CD4-positive, alpha-beta T cell (primary cell): ENCODE data around the gene PTPRN2. TPM values are rescaled to one million over a fixed set of nuclear protein-coding genes. Genes with fewer than 3 reads are reported as not detected.

Experiments
- ATAC-seq: fragments of 200-7000 bp; cut with Tn5 transposase; one replicate; pipeline ENCODE4 v1.10.0; 2022; ENCODE audit warnings: mild to moderate bottlenecking; ENCODE audit not compliant: poor library complexity
- CTCF ChIA-PET: fragments of 350-600 bp; sonication (Branson Sonifier 250); formaldehyde crosslinking; loops from one replicate; lab custom pipeline; 2021; ENCODE audit warnings: antibody characterized with exemption, inconsistent platforms; lab: Charles Lee
- POLR2A ChIA-PET: fragments of 350-600 bp; sonication (Branson Sonifier 250); formaldehyde crosslinking; loops from one replicate; lab custom pipeline; 2021; ENCODE audit warnings: antibody characterized with exemption, inconsistent platforms; lab: Charles Lee
- DNase-seq, 14 experiments: peaks; one replicate each; pipeline ENCODE4 v3.0.0-alpha.2; 2013 to 2020; ENCODE audit warnings: mixed read lengths in 2 of 14
- H3K27ac ChIP-seq, 2 donors: one replicate each; pipeline versions ENCODE4 v1.5.1 to v1.7.0; 2013; ENCODE audit warnings: low read length in 2 of 2, low read depth in 1 of 2, mild to moderate bottlenecking in 1 of 2
- H3K27me3 ChIP-seq, 2 experiments: 1 replicate in 1 of 2; 2 replicates in 1 of 2; pipeline versions ENCODE4 v1.6.1 to v1.7.0; 2013; ENCODE audit warnings: low read length in 2 of 2, control low read depth in 1 of 2, mild to moderate bottlenecking in 1 of 2, moderate library complexity in 1 of 2; ENCODE audit not compliant: insufficient read depth in 2 of 2, control insufficient read depth in 1 of 2
- H3K36me3 ChIP-seq: one replicate; pipeline ENCODE4 v1.6.1; 2013; ENCODE audit warnings: low read length, control low read depth; ENCODE audit not compliant: insufficient read depth
- H3K4me1 ChIP-seq: one replicate; pipeline ENCODE4 v1.6.1; 2013; ENCODE audit warnings: low read length, control low read depth; ENCODE audit not compliant: insufficient read depth
- H3K4me3 ChIP-seq: one replicate; pipeline ENCODE4 v1.5.1; 2013; ENCODE audit warnings: mild to moderate bottlenecking, low read length, moderate library complexity
- H3K9me3 ChIP-seq, 2 experiments: 1 replicate in 1 of 2; 2 replicates in 1 of 2; pipeline versions ENCODE4 v1.6.1 to v1.7.0; 2013; ENCODE audit warnings: low read length in 2 of 2, mild to moderate bottlenecking in 2 of 2, control low read depth in 1 of 2, moderate library complexity in 1 of 2; ENCODE audit not compliant: control insufficient read depth in 1 of 2, insufficient read depth in 1 of 2
- H3K27ac Mint-ChIP-seq: one replicate; pipeline ENCODE4 v1.8.0; 2020; ENCODE audit warnings: mixed read lengths
- H3K27me3 Mint-ChIP-seq: one replicate; pipeline ENCODE4 v1.8.0; 2021; ENCODE audit warnings: mixed read lengths
- H3K36me3 Mint-ChIP-seq: one replicate; pipeline ENCODE4 v1.8.0; 2021; ENCODE audit warnings: low read depth, mixed read lengths
- H3K4me1 Mint-ChIP-seq: one replicate; pipeline ENCODE4 v1.8.0; 2021; ENCODE audit warnings: low read depth, mixed read lengths
- H3K4me3 Mint-ChIP-seq: one replicate; pipeline ENCODE4 v1.8.0; 2020; ENCODE audit warnings: mild to moderate bottlenecking, mixed read lengths
- H3K9me3 Mint-ChIP-seq: one replicate; pipeline ENCODE4 v1.8.0; 2020; ENCODE audit warnings: mixed read lengths
- intact Hi-C, 2 experiments: fragments of 100-400 bp; cut with DNase I in 1 of 2; cut with micrococcal nuclease in 1 of 2; formaldehyde crosslinking; loops; one replicate each; pipeline versions ENCODE4 v1.15.1 to v1.9.0; 2023 to 2025; cut with DNase I, micrococcal nuclease
- total RNA-seq, 174 experiments: library from RNA in 2 of 174; stranded (reverse) in 2 of 174; gene quantifications; one replicate each; pipeline ENCODE4 v1.2.3 and lab custom pipeline; 2021 to 2026
- TF ChIP-seq, protein P1 (sequence below): fragments of 200-600 bp; IDR thresholded peaks from one replicate; pipeline ENCODE4 v1.8.0; 2022; ENCODE audit warnings: antibody characterized with exemption, mild to moderate bottlenecking

Gene PTPRN2
- total RNA-seq, 2 experiments from 2014 or later: 0.34 to 0.44 TPM

DNA sequence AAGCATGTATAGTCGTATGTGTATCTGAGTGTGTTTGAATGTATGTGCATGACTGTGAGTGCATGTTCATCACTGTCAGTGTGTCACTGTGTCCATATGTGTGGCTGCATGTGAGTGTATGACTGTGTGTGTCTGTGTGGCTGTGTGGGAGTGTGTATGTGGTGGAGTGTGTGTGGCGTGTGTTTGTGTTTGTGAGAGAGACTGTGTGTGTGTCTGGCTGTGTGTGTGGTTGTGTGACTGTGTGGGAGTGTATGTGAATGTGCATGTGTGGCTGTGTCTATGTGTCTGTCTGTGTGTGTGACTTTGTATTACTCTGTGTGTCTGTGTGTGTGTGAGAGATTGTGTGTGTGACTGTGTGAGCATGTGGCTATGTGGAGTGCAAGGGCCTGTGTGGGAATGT, 748.4 kb downstream of the PTPRN2 start:
- H3K4me1 ChIP-seq: no peaks in the 10 kb centered on the region
- H3K27ac ChIP-seq: no peak overlapping the region
- H3K4me3 ChIP-seq: no peak overlapping the region
- no peak for ATAC-seq
- CTCF ChIA-PET: no interaction called here
- POLR2A ChIA-PET: no interaction called here
- TF ChIP-seq, protein P1, sequence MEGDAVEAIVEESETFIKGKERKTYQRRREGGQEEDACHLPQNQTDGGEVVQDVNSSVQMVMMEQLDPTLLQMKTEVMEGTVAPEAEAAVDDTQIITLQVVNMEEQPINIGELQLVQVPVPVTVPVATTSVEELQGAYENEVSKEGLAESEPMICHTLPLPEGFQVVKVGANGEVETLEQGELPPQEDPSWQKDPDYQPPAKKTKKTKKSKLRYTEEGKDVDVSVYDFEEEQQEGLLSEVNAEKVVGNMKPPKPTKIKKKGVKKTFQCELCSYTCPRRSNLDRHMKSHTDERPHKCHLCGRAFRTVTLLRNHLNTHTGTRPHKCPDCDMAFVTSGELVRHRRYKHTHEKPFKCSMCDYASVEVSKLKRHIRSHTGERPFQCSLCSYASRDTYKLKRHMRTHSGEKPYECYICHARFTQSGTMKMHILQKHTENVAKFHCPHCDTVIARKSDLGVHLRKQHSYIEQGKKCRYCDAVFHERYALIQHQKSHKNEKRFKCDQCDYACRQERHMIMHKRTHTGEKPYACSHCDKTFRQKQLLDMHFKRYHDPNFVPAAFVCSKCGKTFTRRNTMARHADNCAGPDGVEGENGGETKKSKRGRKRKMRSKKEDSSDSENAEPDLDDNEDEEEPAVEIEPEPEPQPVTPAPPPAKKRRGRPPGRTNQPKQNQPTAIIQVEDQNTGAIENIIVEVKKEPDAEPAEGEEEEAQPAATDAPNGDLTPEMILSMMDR: no peak
- H3K4me1 Mint-ChIP-seq: peaks cover 6% of the 10 kb centered on the region
- no peak overlapping the region for H3K4me3 Mint-ChIP-seq
- peaks cover 0 to 4% of the 10 kb centered on the region in 2 experiments for H3K27me3 ChIP-seq
- H3K9me3 Mint-ChIP-seq: no peaks in the 10 kb centered on the region
- H3K36me3 Mint-ChIP-seq: no peaks in the 10 kb centered on the region
- intact Hi-C loops: no loop called here
- H3K36me3 ChIP-seq: no peaks in the 10 kb centered on the region
- no peaks in the 10 kb centered on the region for H3K27me3 Mint-ChIP-seq
- no peak overlapping the region for H3K27ac Mint-ChIP-seq
- peaks cover 0 to 21% of the 10 kb centered on the region in 2 experiments for H3K9me3 ChIP-seq
- DNase-seq: no peak

DNA sequence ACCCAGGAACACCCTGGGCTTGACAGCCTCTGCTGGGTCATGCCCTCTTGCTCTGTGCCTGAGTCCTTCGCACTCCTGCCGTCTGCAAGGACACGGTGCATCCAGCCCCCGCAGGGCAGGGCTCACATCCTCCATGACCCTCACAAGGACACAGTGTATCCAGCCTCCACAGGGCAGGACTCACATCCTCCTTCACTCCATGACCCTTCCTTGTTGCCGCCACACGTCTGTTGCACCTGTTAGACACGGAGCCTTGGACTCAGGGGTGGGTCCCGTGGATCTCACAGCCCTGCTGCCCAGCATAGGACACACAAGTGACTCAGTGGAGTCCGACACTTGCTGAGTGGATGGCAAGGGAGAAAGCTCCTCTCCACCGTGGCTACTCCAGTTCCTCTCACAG, 750.1 kb downstream of the PTPRN2 start:
- H3K27me3 Mint-ChIP-seq: no peaks in the 10 kb centered on the region
- no peaks in the 10 kb centered on the region for H3K36me3 Mint-ChIP-seq
- Histone ChIP-seq H3K4me3 (no peak overlapping the region), H3K27ac (no peak overlapping the region), H3K4me1 (no peaks in the 10 kb centered on the region), H3K27me3 (no peaks in the 10 kb centered on the region), H3K36me3 (no peaks in the 10 kb centered on the region), H3K9me3 (peaks cover 0 to 21% of the 10 kb centered on the region in 2 experiments)
- DNase-seq (no peak), ATAC-seq (no peak)
- H3K9me3 Mint-ChIP-seq: no peaks in the 10 kb centered on the region
- no peak overlapping the region for H3K27ac Mint-ChIP-seq
- TF ChIP-seq, protein P1: no peak
- ChIA-PET CTCF (no interaction called here), POLR2A (no interaction called here)
- intact Hi-C loops: no loop called here
- H3K4me1 Mint-ChIP-seq: peaks cover 7% of the 10 kb centered on the region
- no peak overlapping the region for H3K4me3 Mint-ChIP-seq

DNA sequence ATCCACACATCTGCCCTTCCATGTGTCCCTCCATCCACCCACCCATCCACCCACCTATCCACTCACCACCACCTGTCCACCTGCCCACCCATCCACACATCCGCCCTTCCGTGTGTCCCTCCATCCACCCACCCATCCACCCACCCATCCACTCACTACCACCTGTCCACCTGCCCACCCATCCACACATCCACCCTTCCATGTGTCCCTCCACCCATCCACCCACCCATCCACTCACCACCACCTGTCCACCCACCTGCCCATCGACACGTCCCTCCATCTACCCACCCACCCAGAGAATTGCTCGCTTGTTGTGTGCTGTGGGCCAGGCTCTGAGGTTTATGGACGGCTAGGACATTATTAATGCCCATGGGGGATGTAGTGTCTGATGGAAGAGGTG, 750.6 kb downstream of the PTPRN2 start:
- intact Hi-C loops: no loop called here
- Mint-ChIP-seq H3K36me3 (no peaks in the 10 kb centered on the region), H3K4me3 (no peak overlapping the region), H3K27ac (no peak overlapping the region), H3K9me3 (no peaks in the 10 kb centered on the region), H3K4me1 (peaks cover 12% of the 10 kb centered on the region), H3K27me3 (no peaks in the 10 kb centered on the region)
- DNase-seq (no peak), ATAC-seq (no peak)
- H3K27ac ChIP-seq: no peak overlapping the region
- CTCF ChIA-PET: no interaction called here
- H3K9me3 ChIP-seq: peaks cover 0 to 21% of the 10 kb centered on the region in 2 experiments
- H3K4me3 ChIP-seq: no peak overlapping the region
- no peaks in the 10 kb centered on the region for H3K4me1 ChIP-seq
- TF ChIP-seq, protein P1: no peak
- H3K36me3 ChIP-seq: no peaks in the 10 kb centered on the region
- POLR2A ChIA-PET: no interaction called here
- no peaks in the 10 kb centered on the region for H3K27me3 ChIP-seq
